VCaP (cell line): ENCODE data around the gene SLN.

Experiments
- H3K27ac ChIP-seq: fragments of 450-650 bp; 2 replicates; pipeline ENCODE4 v1.5.1; 2017
- TF ChIP-seq, protein P1 (sequence below): fragments of 450-650 bp; conservative IDR thresholded peaks from 2 replicates; pipeline ENCODE4 v1.5.1; 2017; ENCODE audit warnings: mild to moderate bottlenecking, moderate library complexity

SLN gene

GRCh38 chr11:107669893-107670601 lies 41.8 kb downstream of the SLN start:
- TF ChIP-seq, protein P1, sequence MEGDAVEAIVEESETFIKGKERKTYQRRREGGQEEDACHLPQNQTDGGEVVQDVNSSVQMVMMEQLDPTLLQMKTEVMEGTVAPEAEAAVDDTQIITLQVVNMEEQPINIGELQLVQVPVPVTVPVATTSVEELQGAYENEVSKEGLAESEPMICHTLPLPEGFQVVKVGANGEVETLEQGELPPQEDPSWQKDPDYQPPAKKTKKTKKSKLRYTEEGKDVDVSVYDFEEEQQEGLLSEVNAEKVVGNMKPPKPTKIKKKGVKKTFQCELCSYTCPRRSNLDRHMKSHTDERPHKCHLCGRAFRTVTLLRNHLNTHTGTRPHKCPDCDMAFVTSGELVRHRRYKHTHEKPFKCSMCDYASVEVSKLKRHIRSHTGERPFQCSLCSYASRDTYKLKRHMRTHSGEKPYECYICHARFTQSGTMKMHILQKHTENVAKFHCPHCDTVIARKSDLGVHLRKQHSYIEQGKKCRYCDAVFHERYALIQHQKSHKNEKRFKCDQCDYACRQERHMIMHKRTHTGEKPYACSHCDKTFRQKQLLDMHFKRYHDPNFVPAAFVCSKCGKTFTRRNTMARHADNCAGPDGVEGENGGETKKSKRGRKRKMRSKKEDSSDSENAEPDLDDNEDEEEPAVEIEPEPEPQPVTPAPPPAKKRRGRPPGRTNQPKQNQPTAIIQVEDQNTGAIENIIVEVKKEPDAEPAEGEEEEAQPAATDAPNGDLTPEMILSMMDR: no peak
- H3K27ac ChIP-seq: no peak overlapping the region

DNA sequence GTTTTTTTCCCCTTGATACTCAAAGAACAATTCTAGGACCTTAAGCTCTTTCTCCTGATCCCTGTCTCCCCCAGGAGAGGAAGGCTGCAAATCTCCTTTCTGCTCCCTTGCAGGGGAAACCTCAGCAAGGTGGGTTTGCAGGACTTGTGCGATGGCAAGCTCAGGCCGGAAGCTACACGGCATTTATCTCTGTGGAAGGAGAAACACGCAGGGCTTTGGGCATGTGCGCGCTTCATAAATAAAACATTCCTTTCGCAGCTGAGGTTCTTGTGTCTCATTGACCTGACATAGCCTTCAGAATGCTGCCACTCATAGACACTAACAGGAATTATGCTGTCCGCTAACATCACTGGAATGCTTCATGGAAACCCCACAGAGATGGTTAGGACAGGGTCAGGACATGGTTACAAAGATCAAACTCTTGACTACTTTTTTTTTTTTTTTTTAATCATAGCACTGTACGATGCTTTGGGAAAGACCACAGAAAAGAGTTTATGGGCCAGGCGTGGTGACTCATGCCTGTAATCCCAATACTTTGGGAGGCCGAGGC lies 42.6 kb downstream of the SLN start:
- TF ChIP-seq, protein P1: no peak
- H3K27ac ChIP-seq: no peak overlapping the region

- TF ChIP-seq, protein P1: no peak
- no peak overlapping the region for H3K27ac ChIP-seq
These were observed 44.8 kb downstream of the SLN start for GRCh38 chr11:107666911-107667613.

- no peak overlapping the region for H3K27ac ChIP-seq
- TF ChIP-seq, protein P1: no peak
These were observed 46.8 kb downstream of the SLN start for GRCh38 chr11:107665018-107665417.

DNA sequence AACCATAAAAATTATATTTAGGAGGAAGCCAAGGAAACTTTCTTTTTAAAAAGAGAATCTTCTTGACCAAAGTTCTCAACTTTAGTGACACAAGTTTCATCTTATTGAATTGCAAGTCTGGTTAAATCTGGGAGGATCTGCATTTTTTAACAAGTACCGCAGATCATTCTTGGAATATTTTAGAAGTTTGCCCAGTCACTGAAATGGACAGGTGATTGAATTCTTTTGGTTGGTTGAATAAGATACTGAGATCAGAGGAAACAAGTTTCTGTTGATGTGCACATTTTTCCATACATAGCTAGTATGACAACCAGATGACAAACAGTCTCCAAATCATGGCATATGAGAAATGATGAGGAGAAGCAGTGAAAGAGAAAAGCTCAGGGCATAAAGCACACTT lies 50.2 kb downstream of the SLN start:
- TF ChIP-seq, protein P1: no peak
- H3K27ac ChIP-seq: no peak overlapping the region

GRCh38 chr11:107660066-107660465 lies 51.8 kb downstream of the SLN start:
- no peak overlapping the region for H3K27ac ChIP-seq
- TF ChIP-seq, protein P1: no peak

- TF ChIP-seq, protein P1: no peak
- H3K27ac ChIP-seq: no peak overlapping the region
These were observed 52.5 kb downstream of the SLN start for GRCh38 chr11:107659310-107659709.
